ENCODE data around the gene BRD7.

The BRD7 gene

DNA sequence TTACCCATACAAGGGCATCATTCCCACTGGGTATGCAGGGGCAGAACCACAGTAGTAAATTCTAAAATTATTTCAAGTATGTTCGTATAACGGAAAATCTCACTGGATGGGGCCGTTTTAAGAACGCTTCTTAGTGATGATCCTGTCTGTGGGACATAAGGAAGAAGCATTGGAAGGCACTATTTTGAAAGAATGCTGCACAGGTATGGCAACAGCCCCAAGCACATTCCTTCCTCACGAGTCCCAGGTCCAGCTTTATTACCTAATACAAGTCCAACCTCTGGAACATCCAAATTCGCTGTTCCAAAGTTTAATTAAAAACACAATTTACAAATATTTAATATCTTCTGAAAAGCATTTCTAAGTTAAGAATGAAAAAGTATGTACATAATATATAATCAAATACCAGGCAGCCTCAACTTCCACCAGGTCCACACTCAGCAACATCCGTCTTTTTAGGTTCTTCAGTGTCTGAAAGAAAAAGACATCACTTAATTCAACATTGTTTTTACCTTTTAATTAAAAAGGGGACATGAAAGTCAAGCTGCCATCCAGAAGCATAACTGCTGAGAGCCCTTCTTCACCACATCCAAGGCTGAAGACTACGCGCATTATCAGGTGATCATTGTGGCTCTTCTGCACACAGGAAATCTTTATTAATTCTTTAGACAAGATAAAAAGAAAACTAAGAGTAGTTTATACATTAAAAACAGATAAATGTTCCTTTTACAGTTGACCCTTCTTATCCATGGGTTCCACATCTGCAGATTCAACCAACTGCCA, 49.8 kb downstream of the BRD7 start:
- DNase-seq: no peak

DNA sequence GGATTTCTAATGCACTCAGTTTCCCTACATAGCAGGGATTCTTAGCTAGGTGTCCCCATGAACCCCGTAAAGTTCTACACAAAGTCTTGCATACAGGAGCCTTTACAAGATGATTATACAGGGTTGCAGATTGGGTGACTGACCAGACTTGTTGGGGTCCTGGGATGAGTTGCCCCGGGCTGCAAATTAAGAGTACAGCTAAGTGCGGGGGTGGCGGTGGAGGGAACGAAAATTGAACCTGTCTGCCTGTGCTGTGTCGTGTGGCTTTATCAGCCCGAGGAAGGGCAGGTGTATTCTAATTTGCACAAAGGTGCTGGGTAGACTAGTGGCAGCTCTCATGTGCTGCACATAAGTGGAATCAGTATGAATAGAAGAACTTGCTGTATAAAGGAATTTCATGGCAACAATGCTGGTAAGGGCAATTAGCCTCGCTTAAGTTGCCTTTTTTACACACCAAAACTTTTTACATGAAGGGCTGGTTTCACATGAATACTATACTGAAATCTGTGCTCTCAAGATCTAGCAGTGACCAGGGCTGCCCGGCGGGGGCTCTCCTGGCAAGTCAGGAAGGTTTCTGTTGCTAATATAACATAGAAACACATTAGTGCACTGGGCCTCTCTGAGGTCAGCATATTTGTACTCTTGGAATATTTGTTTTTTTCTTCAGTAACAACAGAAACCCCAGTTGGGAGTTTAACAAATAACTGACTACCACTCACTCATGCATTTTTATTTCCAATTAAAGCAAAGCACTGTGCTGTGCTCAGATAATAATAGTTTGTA, 51.7 kb downstream of the BRD7 start:
- DNase-seq: no peak

DNA sequence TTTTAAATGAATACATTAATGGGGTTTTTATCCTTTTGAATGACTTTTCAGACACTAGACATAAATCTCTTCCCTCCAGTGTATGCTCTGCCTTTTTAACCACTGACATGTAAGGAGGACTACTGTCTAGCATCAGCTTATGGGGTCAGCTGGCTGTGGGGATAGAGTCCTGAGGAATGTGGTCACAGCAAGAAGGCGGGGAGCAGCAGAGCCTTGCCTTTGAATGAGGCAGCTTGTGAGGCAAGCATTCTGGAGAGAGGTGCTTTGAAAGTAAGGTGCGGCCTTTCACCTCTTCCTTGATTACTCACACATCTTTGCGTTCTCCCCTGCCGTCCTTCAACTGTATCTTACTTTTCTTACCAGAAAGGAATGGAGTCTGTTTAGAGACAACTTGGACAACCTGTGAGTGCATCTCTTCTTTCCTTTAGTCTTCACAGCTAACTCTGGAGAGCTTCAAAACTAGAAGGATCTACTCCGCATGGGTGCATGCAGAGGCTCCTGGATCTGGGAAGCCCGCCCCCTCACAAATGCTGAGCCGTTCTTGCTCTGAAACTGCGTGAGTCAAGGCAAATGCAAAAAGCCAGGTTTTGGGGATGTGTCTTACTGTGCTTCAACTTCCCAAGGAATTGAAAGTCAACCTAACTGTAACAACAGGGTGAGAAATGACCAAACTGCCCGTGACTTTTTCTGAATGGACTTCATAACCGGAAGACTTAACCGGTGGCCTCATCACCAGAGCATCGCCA, 52.5 kb downstream of the BRD7 start:
- no peak for DNase-seq

DNA sequence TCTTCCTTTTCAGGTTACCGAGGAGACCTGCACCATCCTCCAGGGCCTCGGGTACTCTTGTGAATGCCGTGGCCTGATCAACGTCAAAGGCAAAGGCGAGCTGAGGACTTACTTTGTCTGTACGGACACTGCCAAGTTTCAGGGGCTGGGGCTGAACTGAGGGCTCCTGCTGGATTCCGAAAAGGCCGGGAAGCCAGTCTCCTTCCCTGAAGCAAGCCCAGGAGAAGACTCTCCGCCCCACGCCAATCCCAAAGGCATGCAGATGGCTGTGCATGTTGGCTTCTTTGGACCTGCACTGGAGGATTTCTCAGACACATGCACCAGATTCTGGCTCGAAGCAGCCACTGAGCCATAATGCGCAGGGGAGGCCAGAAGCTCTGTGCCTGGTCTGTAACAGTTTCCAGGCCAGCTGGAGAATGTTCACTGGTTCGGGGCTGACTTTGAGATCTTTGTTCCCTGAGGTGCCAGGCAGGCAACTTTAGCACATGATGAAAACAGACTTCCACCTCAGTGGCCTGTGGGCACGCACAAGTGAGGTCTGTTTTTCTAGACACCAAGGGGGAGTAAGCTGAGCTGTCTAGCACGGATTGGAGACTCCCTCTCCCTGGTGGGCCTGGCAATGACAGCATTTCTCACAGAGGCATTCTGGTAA, 53.3 kb downstream of the BRD7 start:
- no peak for DNase-seq

DNA sequence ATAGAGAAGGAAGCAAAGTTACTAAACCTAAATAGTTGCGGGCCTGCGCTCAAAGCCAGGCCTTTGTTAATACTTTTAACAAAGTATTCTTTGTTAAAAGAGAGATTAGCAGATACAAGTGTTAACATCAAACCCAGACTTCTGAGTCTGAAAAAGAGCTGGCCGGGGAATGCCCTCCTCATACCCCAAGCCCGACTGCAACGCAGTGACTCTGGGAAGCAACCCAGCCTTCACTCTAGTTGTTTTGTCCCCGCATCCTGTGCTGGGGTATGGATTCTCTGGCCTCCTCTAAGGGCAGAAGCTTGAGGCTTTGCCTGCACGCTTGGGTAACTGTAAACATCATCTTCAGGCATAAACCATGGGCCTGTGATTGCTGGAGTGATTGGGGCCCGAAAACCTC, 54.1 kb downstream of the BRD7 start:
- no peak for DNase-seq

DNA sequence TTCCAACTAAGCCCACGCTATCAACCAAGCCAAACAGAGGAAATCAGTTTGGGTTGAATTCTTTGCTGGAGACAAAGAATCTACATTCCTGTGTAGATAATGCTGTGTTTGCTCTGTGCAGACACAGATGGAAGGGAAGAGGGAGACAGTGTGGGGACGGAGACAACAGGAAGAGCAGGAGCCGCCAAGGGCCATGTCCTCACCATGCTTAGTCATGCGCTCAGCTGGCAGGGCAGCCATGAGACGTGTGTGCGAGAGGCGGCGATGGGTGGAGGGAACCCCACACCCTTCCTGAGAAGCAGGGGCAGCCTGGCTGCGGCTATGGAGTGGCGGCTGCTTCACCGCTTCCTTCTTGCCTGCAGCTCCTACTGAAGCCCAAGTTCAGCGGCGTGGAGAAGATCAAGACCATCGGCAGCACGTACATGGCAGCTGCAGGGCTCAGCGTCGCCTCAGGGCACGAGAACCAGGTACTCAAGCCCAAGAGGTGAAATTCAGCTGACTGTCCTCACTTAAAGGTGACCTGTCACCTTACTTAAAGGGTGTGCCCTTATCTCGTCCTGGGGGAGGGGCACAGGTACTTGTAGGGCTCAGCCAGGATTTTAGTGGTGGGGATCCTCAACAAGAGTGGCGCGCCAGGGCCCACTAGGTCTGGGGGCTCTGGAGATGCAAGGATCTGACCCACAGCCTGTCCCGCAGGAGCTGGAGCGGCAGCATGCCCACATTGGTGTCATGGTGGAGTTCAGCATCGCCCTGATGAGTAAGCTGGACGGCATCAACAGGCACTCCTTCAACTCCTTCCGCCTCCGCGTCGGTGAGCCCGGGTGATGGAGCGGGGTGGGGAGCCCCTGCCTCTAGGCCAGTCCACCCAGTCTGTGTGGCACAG, 55.0 kb downstream of the BRD7 start:
- DNase-seq: no peak

DNA sequence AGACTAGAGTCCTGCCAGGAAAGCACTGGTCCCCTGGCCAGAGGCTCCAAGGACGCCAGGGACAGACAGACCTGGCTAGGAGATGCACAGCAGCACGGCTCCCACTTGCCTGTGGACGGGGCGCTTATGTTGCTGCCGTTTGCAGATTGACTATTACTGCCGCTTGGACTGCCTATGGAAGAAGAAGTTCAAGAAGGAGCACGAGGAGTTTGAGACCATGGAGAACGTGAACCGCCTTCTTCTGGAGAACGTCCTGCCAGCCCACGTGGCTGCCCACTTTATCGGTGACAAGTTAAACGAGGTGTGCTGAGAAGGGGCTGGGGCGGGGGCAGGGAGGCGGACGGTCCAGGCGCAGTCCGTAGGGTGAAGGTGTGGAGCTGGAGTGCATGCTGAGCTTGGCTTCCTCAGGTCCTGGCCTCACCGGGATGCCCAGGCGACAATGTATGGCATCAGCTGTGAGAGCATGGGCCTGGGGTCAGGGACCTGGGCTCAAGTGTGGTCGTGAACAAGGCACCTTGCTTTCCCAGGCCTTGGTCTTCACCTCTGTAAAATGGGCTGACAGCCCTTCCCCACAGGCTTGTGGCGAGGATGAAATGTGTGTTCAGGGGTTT, 56.8 kb downstream of the BRD7 start:
- no peak for DNase-seq

DNA sequence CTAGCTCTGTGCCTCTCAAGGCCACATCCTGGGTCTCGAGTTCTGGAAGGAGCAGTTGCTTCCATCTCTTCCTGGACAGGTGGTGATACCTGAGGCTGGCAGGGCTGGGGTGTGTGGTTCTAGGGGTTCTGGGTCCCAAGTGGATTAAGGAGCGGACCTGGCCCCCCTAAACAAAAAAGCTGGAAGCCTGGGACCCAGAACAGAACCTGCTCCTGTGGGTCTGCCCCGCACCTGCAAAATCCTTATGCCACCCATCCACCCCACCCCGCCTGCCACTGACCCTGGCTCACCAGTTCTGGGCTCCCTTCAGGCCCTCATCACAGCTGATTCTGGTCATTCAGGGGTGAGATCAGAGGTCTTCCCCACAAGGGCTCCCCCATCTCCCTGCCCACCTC, 57.7 kb downstream of the BRD7 start:
- DNase-seq: no peak

DNA sequence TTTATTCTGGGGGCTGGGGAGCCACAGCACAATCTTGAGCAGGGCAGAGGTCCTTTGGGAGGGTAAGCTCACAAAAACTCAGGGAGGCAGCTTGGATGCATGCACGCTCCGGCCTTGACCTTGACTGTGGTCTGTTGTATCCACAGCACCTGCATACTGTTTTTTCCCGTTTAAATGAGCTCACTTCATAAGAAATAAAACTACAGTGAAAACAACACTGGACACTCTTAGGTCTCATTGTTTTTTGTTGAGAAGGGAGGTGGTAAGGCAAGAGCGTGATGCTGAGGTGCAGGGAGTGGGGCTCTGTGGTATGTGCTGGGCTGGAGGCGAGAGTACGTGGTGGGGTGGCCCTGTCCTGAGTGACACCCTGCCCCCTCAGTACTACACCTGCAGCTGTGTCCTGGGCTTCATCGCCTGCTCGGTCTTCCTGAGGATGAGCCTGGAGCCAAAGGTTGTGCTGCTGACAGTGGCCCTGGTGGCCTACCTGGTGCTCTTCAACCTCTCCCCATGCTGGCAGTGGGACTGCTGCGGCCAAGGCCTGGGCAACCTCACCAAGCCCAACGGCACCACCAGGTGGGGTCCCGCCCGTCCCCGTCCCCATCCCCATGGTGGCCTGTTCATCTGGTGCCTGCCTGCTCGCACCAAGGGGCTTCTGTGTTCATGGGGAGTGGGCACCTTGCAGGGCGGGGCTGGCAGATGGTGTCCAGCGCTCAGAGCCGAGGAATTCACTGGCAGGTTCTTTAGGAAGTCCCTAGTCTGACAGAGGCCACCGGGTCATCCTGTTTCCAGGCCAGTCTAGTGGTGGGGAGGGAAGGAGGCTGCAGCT, 58.3 kb downstream of the BRD7 start:
- DNase-seq: no peak

DNA sequence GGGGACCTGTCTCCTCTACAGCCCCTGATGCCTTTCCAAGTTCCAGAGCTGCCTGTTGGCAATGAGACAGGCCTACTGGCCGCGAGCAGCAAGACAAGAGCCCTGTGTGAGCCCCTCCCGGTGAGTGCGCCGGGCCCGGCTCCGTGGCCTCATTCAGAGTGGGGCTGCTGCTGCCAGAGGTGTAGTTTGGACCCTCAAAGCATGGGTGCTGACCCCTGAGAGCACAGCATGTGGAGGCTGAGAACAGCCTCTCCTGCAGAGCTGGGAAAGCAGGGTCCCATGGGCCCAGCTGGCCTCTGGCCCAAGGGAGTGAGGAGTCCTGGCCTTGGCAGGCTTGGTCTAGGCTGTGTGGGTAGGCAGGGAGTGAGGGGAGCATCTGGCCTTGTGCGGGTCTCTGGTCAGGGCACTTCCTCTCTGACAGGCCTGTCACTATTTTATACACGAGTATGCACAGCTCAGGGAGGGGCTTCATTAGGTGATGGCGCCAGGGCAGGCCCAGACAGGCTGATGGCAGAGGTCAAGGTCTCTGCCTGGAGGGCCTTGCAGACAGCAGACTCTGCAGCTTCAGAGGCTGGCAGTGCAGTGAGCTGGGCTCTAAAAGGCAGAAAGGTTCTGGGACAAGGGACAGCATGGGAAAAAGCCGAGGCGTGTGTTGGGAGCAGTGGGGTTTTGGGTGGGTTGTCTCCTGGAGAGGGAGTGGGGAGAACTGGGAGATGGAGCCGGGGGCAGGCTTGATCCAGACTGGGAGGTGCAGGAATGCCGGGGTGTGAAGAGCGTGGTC, 59.1 kb downstream of the BRD7 start:
- no peak for DNase-seq

DNA sequence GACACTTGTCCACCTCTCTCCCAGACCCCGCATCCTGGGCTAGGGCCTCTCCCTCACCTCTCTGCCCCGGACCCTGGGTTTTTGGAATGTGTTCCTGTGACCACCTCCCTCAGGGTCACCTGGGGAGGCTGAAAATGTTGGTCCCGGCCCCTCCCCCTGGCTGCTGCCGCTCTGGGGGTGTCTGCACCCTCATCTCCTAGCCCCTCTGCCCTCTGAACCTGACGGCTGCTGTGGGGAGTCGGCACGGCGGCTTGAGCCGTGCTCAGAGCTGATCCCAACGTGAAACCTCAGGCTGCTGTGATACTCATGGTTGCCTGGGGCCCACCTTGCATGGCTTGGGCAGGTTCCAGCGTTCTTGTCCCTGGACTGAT, 59.6 kb downstream of the BRD7 start:
- no peak for DNase-seq

DNA sequence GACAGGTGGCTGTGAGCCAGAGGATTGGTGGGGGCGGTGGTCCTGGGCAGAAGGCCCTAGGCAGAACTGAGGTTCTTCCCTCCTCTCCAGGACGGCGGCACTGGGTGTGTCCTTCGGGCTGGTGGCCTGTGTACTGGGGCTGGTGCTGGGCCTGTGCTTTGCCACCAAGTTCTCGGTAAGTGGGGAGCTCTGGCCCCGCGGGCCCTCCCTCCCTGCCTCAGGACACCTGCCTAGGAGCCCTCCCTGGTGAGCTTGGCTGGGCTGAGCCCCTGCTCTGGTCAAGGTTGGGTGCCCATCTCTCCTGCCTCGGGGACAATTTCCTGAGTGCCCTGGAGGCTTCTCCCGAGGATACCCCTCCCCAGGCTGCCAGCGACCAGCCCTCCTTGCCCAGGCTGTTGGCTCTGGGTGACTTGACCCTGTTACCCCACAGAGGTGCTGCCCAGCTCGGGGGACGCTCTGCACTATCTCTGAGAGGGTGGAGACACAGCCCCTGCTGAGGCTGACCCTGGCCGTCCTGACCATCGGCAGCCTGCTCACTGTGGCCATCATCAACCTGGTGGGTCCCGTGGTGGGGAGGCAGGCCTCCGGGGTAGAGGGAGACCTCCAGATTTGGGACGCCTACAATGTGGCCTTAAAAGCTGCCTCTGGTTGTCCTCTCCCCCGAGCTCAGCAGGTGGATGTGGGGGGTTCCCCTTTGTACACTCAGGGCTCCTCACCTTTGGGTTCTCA, 60.4 kb downstream of the BRD7 start:
- DNase-seq: no peak

DNA sequence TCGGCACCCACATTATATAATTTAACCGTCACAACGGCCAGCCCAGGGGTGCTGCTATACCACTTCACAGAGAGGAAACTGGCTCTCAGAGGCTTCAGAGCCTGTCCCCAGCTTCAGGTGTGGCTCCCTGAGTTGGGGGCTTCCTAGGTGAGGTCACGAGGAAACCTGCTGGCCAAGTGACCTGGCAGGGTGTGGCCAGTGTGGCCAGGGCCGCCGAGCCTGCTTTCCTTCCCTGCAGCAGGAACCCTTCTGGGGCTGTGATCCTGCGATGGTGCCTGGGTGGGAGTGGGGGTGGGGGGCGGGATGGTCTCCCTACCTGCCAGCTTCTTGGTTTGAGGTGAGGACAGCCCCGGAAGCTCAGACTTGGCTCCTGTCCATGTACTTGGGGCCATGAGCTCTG, 62.5 kb downstream of the BRD7 start:
- no peak for DNase-seq

DNA sequence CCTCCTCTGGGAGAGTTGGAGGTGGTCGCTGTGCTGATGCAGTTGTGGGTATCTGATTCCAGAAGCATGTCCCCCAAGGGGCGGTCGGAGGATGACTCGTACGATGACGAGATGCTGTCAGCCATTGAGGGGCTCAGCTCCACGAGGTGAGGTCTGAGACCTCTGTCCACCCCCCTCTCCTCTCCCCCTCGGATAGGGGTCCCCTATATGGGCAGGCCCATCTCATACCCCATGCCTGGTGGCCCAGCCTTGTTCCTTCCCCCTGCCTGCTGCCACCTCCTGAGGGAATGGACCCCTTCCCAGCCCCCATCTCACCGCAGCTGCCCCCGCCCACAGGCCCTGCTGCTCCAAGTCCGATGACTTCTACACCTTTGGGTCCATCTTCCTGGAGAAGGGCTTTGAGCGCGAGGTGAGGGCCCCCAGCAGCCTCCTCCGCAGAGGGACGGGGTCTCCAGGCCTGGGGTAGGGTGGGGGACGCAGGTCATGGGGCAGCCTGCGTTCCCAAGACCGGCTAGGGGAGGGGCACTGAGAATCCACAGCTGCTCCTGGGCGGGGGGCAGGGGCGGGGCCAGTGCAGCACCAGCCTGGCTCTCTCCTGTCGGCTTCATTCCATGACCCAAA, 63.2 kb downstream of the BRD7 start:
- DNase-seq: no peak

DNA sequence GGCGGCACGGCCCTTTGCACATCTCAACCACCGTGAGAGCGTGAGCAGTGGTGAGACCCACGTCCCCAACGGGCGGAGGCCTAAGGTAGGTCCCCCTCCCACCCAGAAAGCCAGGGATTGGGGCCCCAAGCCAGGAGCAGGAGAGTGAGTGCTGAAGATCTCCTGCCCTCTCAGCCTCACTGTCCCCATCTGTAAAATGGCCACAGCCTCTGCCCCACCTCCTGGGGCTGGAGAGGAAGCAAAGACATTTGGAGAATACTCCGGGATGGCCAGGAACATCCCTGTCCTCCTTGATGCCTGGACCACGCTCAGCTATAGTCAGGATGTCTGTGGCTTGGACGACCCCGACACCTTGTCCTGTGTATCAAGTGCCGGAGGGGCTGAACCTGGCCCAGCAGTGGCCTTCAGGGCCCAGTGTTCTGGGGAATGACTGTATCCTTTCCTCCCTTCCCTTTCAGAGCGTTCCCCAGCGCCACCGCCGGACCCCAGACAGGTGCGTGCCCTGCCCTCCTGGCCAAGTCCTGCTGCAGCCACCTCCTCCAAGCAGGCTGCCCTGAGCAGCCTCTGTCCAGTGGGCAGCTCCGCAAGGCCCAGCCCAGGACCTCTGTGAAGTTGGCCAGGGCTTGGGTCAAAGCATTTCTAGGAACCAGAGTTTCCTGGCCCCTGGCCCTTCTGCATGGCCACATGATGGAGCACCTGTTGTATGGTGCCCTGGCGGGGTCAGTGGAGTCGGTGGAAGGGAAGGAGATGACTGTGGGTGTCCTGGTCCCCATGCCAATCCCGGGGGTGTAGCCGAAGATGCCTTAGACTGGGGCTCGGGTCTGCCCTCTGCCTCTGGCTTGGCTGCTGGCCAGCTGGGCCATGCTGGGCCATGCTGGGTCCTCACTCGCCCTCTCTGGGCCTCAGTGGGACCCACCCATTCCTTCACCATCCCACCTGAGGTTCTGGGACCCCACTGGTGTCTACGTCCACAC, 64.0 kb downstream of the BRD7 start:
- DNase-seq: no peak

DNA sequence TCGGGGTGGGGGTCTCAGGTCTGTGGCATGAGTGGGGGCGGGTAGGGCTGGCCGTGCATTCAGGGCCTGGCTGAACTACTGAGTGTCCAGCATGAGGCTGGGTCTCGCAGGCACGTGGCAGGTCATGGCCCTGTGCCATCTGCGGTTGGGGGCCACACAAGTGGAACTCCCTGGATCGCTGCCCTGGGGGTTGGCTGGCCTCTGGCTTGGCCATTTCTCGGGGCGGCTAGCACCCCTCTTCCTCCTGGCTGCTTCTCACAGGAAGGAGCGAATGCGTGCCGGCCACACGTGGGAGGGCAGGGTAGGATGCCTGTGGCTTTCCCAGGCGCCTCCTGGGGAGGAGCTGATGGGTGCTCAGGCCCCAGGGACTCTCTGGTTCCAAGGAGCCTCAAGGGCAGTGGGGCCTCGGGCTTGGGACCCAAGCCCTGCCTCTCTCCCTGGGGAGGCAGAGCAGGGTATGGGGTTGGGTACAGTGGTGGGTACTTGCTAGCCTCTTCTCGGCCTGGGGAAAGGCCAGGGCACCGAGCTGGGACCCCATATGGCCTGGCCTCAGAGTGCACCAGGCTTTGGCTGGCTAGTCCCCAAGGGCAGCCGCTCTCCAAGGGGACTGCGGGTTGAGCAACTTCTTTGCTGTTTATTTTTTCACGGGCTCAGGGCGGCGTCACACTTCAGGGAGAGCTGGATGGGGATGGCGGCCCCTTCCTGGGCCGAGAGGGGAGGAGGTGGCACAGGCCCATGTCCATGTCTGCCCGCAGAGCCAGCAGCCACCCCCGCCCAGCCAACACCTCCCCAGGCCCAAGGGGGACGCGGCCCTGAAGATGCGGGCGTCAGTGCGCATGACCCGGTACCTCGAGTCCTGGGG, 65.0 kb downstream of the BRD7 start:
- no peak for DNase-seq
